ENCODE results near the gene ASCC1. TPM values are rescaled to one million over a fixed set of nuclear protein-coding genes. Genes with fewer than 3 reads are reported as not detected.

ASCC1 gene
- polyA plus RNA-seq, 1 donor (not counting 4 experiments of a cell fraction or from before 2014, with no cell fraction given): 32.9 TPM

GRCh38 chr10:72050873-72051272 is 165.2 kb downstream of the ASCC1 start:
- Histone ChIP-seq H3K27me3 (ENCODE audit: control insufficient read depth, extremely low read depth, insufficient read depth, low read length) (no peaks in the 10 kb centered on the region), H3K4me2 (ENCODE audit: control insufficient read depth, extremely low read depth, insufficient read depth, low read depth, low read length) (no peak overlapping the region), H3K9me3 (ENCODE audit: control insufficient read depth, low read depth, low read length) (peaks cover 2% of the 10 kb centered on the region), H3K9ac (ENCODE audit: control insufficient read depth, extremely low read depth, insufficient read depth, low read length) (no peak overlapping the region), H3K36me3 (ENCODE audit: control insufficient read depth in 2 of 2, extremely low read depth in 1 of 2, insufficient read depth in 2 of 2, low read length in 2 of 2) (no peaks in the 10 kb centered on the region), H3K4me3 (ENCODE audit: control insufficient read depth in 2 of 3, extremely low read depth in 1 of 3, insufficient read depth in 2 of 3, low read depth in 1 of 3, low read length in 3 of 3) (no peak overlapping the region), H3K4me1 (ENCODE audit: control insufficient read depth, extremely low read depth, insufficient read depth, low read length) (peaks cover 7% of the 10 kb centered on the region), H3K9me1 (ENCODE audit: control insufficient read depth, extremely low read depth, insufficient read depth, low read length) (no peaks in the 10 kb centered on the region), H3K79me2 (ENCODE audit: control insufficient read depth, insufficient read depth, low read length) (no peaks in the 10 kb centered on the region), H3K27ac (ENCODE audit: control insufficient read depth, insufficient read depth, low read length) (no peak overlapping the region), H2AFZ (ENCODE audit: control insufficient read depth, low read length) (no peak overlapping the region), H4K20me1 (ENCODE audit: control insufficient read depth, extremely low read depth, insufficient read depth, low read length) (no peaks in the 10 kb centered on the region)
- FAIRE-seq: no peak
- TF ChIP-seq CTCF (optimal IDR thresholded peaks at IDR 0.05 in 1 of 3, IDR thresholded peaks at IDR 0.05 in 1 of 3, conservative IDR thresholded peaks at IDR 0.05 in 1 of 3; ENCODE audit: extremely low read depth in 1 of 3, insufficient read depth in 2 of 3, low read length in 3 of 3): no peak
- TF ChIP-seq EZH2 (IDR thresholded peaks at IDR 0.05; ENCODE audit: low read length): no peak
- dilution Hi-C loops (cut with MboI; ENCODE audit: extremely low pct_ligation_motif_present, low sequenced_read_pairs): no loop called here
- DNase-seq (ENCODE audit: low read depth, low spot score): no peak

GRCh38 chr10:72049969-72050781 is 165.9 kb downstream of the ASCC1 start:
- H4K20me1 ChIP-seq (ENCODE audit: control insufficient read depth, extremely low read depth, insufficient read depth, low read length): no peaks in the 10 kb centered on the region
- no peak overlapping the region for H3K4me2 ChIP-seq (ENCODE audit: control insufficient read depth, extremely low read depth, insufficient read depth, low read depth, low read length)
- H3K9me1 ChIP-seq (ENCODE audit: control insufficient read depth, extremely low read depth, insufficient read depth, low read length): no peaks in the 10 kb centered on the region
- no peak overlapping the region for H3K4me3 ChIP-seq (ENCODE audit: control insufficient read depth in 2 of 3, extremely low read depth in 1 of 3, insufficient read depth in 2 of 3, low read depth in 1 of 3, low read length in 3 of 3)
- peaks cover 13% of the 10 kb centered on the region for H3K4me1 ChIP-seq (ENCODE audit: control insufficient read depth, extremely low read depth, insufficient read depth, low read length)
- H3K79me2 ChIP-seq (ENCODE audit: control insufficient read depth, insufficient read depth, low read length): no peaks in the 10 kb centered on the region
- H2AFZ ChIP-seq (ENCODE audit: control insufficient read depth, low read length): no peak overlapping the region
- DNase-seq (ENCODE audit: low read depth, low spot score) (no peak), FAIRE-seq (no peak)
- H3K9me3 ChIP-seq (ENCODE audit: control insufficient read depth, low read depth, low read length): peaks cover 2% of the 10 kb centered on the region
- H3K9ac ChIP-seq (ENCODE audit: control insufficient read depth, extremely low read depth, insufficient read depth, low read length): no peak overlapping the region
- H3K27ac ChIP-seq (ENCODE audit: control insufficient read depth, insufficient read depth, low read length): no peak overlapping the region
- no peak for TF ChIP-seq EZH2 (IDR thresholded peaks at IDR 0.05; ENCODE audit: low read length)
- no peak for TF ChIP-seq CTCF (optimal IDR thresholded peaks at IDR 0.05 in 1 of 3, IDR thresholded peaks at IDR 0.05 in 1 of 3, conservative IDR thresholded peaks at IDR 0.05 in 1 of 3; ENCODE audit: extremely low read depth in 1 of 3, insufficient read depth in 2 of 3, low read length in 3 of 3)
- no peaks in the 10 kb centered on the region for H3K36me3 ChIP-seq (ENCODE audit: control insufficient read depth in 2 of 2, extremely low read depth in 1 of 2, insufficient read depth in 2 of 2, low read length in 2 of 2)
- dilution Hi-C loops (cut with MboI; ENCODE audit: extremely low pct_ligation_motif_present, low sequenced_read_pairs): no loop called here
- H3K27me3 ChIP-seq (ENCODE audit: control insufficient read depth, extremely low read depth, insufficient read depth, low read length): no peaks in the 10 kb centered on the region

Data from keratinocyte (primary cell).